Measurements from ENCODE around the gene MARCKSL1.

DNA sequence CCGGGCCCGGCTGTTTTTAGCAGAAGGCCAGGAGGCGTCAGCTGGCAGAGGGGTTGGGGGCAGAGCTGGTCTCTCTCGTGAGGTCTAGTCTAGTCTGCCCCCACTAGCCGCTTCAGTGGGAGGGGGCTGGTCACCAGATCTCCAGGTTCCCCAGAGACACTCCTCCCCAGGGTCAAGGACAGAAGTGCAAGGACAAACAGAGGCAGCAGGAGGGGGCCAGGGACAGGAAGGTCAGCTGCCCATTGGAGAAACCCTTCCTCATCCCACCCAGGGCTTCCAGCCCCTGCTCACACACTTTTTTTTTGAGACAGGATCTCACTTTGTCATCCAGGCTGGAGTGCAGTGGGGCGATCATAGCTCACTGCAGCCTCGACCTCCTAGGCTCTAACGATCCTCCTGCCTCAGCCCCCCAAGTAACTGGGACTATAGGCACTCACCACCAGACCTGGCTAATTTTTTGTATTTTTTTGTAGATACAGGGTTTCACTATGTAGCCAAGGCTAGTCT lies 16.3 kb upstream of the MARCKSL1 start:
- no peak for TF ChIP-seq POLR2AphosphoS5 (IDR thresholded peaks at IDR 0.05)
- TF ChIP-seq, protein P1, sequence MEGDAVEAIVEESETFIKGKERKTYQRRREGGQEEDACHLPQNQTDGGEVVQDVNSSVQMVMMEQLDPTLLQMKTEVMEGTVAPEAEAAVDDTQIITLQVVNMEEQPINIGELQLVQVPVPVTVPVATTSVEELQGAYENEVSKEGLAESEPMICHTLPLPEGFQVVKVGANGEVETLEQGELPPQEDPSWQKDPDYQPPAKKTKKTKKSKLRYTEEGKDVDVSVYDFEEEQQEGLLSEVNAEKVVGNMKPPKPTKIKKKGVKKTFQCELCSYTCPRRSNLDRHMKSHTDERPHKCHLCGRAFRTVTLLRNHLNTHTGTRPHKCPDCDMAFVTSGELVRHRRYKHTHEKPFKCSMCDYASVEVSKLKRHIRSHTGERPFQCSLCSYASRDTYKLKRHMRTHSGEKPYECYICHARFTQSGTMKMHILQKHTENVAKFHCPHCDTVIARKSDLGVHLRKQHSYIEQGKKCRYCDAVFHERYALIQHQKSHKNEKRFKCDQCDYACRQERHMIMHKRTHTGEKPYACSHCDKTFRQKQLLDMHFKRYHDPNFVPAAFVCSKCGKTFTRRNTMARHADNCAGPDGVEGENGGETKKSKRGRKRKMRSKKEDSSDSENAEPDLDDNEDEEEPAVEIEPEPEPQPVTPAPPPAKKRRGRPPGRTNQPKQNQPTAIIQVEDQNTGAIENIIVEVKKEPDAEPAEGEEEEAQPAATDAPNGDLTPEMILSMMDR (IDR thresholded peaks at IDR 0.05 in 8 of 11, conservative IDR thresholded peaks at IDR 0.05 in 3 of 11) = no peak
